HG03159 (cell line): ENCODE results near the gene SULT1A1.
"Not testable (repeated sequence)": the region's sequence is repeated elsewhere in the genome, so short reads cannot be mapped to it uniquely, and the experiment has no call there.

Experiments used
- ATAC-seq: cut with Tn5 transposase; IDR thresholded peaks from one replicate; pipeline ENCODE4 v1.9.1; 2021; ENCODE audit warnings: mild to moderate bottlenecking, moderate library complexity; ENCODE audit not compliant: unreplicated experiment

SULT1A1 gene

GRCh38 chr16:28608867-28609596 lies 812 bp downstream of the SULT1A1 start:
- not testable (repeated sequence) for ATAC-seq

DNA sequence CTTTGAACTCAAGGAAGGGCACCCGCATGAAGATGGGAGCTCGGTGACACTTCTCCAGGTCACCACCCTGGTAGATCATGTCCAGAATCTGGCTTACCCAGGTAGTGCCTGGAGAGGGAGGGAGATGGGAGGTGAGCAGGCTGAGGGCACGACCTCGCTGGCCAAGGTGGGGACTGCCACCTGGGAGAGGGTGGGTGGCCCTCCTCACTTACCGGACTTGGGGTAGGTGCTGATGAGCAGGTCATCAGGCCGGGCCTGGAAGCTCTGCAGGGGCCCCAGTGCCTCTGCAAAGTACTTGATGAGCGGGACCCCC lies 1.4 kb downstream of the SULT1A1 start:
- not testable (repeated sequence) for ATAC-seq

DNA sequence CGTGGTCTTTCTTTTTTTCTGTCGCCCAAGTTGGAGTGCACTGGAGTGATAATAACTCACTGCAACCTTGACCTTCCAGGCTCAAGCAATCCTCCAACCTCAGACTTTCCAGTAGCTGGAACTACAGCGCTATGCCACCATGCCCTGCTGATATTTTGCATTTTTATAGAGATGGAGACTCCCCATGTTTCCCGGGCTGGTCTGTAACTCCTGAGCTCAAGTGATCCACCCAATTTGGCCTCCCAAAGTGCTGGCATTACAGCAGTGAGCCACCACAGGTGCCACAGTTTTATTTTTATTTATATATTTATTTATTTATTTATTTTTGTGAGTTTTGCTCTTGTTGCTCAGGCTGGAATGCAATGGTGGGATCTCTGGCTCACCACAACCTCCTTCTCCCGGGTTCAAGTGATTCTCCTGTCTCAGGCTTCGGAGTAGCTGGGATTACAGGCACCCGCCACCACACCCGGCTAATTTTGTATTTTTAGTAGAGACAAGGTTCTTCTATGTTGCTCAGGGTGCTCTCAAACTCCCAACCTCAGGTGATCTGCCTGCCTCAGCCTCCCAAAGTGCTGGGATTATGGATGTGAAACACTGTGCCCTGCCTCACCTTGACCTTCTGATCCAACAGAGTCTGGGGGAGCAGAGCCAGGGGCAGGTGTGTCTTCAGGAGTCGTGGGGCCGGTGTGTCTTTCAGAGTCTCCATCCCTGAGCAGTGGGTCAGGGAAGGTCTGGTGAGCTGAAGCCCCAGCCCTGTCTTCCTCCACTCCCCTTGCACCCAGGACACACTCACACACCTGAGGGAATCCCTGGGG lies 2.0 kb downstream of the SULT1A1 start:
- ATAC-seq, result not testable (repeated sequence)

DNA sequence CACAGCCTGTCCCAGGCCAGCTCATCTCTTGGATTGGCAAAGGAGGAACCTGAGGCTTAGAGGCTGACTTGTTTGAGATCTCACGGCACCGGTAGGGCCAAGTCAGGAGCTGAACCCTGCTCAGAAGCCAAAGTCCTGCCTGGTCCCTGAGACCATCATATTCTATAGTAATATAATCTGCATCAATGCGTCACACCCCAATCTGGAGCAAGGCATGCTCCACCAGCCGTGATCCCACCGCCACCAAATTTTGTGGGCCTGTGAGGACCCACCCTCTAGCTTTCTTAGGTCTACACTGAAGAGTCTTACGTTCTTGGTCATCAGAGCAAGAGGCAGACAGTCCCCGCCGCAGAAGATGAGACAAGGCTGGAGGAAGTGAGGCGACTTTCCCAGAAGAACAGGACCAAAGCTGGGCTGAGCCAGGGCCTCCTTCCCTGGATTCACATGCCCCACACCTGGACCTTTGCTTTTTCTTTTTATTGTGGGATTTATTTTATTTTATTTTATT lies 2.7 kb downstream of the SULT1A1 start:
- no peak for ATAC-seq

GRCh38 chr16:28606291-28607115 lies 3.3 kb downstream of the SULT1A1 start:
- no peak for ATAC-seq

DNA sequence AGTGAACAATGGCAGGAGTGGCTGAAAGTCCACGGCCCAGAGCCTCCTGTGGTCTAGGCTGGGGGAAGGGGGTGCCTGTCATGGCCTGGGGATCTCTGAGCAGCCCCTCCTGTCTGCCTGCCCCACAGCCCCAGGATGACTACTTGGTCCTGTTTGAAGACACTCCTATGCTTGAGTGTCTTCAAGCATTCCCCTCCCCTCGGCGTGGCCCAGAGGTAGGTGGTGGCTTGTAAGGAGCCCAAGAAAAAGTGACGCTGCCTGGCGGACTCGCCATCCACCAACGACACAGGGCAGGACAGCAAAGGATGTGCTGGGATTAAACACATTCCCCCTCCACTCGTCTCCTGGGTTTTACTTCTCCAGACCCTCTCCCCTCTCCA lies 5.7 kb downstream of the SULT1A1 start:
- ATAC-seq, result no peak

GRCh38 chr16:28603381-28604185 lies 6.3 kb downstream of the SULT1A1 start:
- ATAC-seq, result no peak

- no peak for ATAC-seq
Measured at GRCh38 chr16:28602529-28602928, 7.3 kb downstream of the SULT1A1 start.

GRCh38 chr16:28602062-28602461 lies 7.8 kb downstream of the SULT1A1 start:
- ATAC-seq, result not testable (repeated sequence)

- not testable (repeated sequence) for ATAC-seq
Measured at GRCh38 chr16:28601589-28601988, 8.3 kb downstream of the SULT1A1 start.

DNA sequence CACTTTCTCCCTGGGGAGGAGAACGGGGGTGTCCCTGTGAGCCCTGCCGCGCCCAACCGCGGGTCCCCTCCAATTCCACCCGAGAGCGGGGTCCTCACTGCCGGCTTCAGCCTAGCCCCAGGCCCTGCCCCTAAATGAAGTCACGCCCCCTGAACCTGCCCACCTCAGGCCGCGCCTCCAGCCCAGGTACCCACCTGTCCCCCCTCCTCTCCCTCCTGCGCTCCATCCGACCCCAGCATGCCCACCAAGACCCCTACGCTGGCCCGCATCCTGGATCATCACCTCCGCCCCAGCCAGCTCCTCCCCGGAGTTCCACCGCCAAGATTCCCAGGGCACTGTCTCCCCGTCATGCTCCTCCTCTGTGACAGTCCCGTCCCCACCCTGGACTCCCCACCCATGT lies 8.9 kb downstream of the SULT1A1 start:
- ATAC-seq, result not testable (repeated sequence)

DNA sequence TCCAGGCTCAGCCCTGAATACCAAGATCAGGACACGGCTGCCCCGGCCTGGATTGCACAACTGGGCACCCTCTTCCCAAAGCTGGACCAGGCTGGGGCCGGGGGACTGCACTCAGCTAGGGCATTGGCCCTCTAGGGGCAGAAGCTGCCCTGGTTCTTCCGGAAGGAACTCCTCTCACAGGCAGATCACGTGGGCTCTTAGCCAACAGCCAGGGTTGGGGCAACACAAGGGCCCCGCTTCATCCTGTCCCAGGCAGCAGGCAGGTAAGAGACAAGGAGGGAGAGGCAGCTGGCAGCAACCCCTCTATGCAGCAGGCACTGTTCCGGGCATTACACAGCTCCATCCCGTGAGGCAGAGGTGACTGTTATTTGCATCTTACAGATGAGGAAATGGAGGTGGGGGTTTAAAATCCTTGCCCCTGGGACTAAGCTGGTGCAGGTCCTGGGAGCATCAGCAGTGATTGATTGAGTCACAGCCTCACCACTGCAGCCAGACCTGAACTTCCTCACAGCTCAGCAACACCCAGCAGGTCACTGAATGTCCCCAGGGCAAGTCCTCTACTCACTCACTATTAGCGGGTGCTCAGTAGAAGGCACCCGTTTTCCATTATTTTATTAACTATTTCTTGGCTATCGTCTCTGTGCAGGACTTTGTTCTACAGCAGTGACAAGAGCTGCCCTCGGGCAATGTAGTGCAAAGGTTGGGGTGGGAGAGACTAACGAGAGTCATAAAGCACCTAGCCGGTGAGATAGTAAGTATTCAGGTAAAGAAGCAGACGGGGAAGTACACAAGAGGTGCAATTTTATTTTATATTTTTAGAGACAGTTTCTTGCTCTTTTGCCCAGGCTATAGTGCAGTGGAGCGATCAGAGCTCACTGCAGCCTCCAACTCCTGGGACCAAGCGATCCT lies 10.2 kb downstream of the SULT1A1 start:
- not testable (repeated sequence) for ATAC-seq

DNA sequence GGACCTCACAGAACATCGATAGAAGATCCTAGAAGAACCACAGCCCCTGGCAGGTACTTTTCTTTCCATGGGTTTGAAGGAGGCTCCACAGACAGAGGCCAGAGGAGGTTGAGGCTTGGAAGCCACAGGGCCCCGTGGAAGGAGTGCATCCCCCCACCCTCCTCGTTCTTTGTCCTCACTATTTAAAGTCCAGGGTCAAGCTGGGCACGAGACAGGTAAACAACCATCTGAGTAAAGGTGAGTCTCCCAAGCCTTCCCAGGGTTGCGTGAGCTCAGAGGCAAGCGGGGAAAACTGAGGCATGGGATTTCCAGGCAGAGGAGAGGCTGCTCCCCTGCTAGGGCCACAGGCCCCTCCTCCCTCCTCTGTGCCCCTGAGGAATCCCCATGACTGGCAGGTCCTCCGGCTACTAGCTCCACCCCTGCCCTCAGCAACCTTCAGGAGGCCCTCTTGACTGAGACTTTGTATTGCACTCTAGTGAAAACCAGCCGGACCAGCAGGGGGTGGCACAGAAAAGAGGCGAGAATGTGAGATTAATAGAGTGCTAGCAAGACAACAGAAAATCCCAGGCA lies 12.1 kb downstream of the SULT1A1 start:
- no peak for ATAC-seq

DNA sequence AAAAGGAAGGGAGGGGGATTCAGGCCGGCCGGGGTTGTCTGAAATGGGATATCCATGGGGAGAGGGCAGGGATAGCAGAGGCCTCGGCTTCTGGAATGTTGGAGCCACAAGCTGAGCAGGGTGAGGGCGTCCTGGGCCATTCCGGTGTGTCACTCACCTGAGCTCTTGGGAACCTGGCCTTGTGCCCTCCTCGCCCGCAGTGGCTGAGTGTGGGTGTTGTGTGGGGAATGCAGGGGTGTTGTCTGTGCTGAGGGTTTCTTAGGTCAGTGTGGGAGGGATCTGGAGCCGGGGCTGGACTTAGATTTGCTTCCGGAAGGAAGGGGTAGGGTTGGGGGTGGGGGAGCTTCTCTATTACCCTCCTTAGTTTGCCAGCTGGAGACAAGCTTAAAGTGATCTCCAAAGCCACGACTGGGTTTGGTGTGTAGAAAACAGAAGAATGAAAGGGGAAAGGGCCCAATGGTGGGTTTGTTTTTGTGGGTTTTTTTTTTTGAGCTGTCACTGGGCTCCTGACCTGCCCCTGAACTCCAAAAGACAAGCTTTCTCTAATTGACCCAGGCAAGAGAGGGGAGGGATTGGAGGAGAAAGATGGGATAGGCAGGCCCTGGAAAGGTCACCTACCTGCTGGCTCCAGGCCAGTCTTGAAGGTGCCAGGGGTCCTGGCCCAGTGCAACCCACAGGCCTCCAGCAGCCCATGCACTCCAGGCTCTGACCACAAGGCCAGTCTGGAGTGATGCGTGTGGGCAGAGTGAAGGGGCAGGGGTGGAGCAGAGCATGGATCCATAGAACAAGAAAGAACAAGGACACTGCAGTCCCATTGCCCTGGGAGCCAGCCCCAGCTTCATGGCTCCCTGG lies 12.8 kb downstream of the SULT1A1 start, which contains the start of gene SULT1A2:
SULT1A2 (minus strand) TSS at position 211 of the 852 bp plus-strand sequence. CDS start 1,120 bp downstream, outside the sequence.
- ATAC-seq, result no peak

- no peak for ATAC-seq
Measured at GRCh38 chr16:28596115-28596630, 13.7 kb downstream of the SULT1A1 start.

DNA sequence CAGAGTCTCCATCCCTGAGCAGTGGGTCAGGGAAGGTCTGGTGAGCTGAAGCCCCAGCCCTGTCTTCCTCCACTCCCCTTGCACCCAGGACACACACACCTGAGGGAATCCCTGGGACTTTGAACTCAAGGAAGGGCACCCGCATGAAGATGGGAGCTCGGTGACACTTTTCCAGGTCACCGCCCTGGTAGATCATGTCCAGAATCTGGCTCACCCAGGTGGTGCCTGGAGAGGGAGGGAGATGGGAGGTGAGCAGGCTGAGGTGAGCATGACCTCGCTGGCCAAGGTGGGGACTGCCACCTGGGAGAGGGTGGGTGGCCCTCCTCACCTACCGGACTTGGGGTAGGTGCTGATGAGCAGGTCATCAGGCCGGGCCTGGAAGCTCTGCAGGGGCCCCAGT lies 14.4 kb downstream of the SULT1A1 start:
- ATAC-seq, result not testable (repeated sequence)

DNA sequence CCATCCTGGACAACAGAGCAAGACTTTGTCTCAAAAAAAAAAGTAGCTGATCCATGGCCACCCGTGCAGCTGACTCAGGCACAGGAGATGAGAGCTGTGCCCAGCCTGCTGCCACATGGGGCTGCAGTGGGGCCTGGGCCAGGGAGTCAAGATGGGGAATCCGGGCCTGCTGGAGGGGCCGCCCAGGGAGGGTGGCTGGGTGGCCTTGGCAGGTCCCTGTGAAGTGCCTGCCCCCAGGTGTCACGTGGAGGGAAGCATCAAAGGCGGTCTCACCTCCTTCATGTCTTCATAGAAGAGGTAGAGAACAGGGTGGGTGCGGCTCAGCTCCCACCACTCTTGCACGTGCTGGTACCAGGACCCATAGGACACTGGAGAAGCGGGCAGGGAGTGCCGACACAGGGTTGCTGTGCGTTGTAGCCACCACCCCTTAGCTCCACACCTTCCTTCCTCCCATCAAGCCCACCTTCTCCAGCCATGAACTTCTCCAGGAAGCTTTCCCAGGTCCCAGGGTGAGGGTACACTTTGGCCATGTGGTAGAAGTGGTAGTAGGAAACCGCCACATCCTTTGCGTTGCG lies 16.8 kb downstream of the SULT1A1 start:
- no peak for ATAC-seq
